ENCODE measurements around the gene ORM1. TPM values are rescaled to one million over a fixed set of nuclear protein-coding genes. Genes with fewer than 3 reads are reported as not detected.

The ORM1 gene
- total RNA-seq, 4 donors from 2014 or later: 59.2 TPM; not detected in 3

GRCh38 chr9:114371343-114371944 is 48.5 kb downstream of the ORM1 start:
- Histone ChIP-seq H3K36me3 (peaks cover 30% of the 10 kb centered on the region), H3K4me1 (peaks cover 24% of the 10 kb centered on the region), H3K9me3 (no peaks in the 10 kb centered on the region), H3K27me3 (no peaks in the 10 kb centered on the region), H3K27ac (no peak overlapping the region), H3K4me3 (no peak overlapping the region)
- DNase-seq (ENCODE audit: low spot score in 2 of 2): no peak
- TF ChIP-seq EP300 (IDR thresholded peaks at IDR 0.05) (no peak), CTCF (IDR thresholded peaks at IDR 0.05) (no peak), POLR2AphosphoS5 (IDR thresholded peaks at IDR 0.05) (no peak), POLR2A (IDR thresholded peaks at IDR 0.05) (no peak)
- 0% methylated on average over 1 of the region's 7 CpGs for WGBS

- peaks cover 24% of the 10 kb centered on the region for H3K4me1 ChIP-seq
- 31% methylated on average over 12 of the region's 14 CpGs for WGBS
- H3K27ac ChIP-seq: peak overlapping the region; percentile 63
- DNase-seq (ENCODE audit: low spot score in 2 of 2): no peak
- no peak overlapping the region for H3K4me3 ChIP-seq
- no peaks in the 10 kb centered on the region for H3K9me3 ChIP-seq
- peaks cover 36% of the 10 kb centered on the region for H3K36me3 ChIP-seq
- TF ChIP-seq POLR2AphosphoS5 (IDR thresholded peaks at IDR 0.05) (no peak), POLR2A (IDR thresholded peaks at IDR 0.05) (no peak), CTCF (IDR thresholded peaks at IDR 0.05) (no peak), EP300 (IDR thresholded peaks at IDR 0.05) (no peak)
- H3K27me3 ChIP-seq: no peaks in the 10 kb centered on the region
These were observed 49.3 kb downstream of the ORM1 start for GRCh38 chr9:114371973-114372917.

- no peak for TF ChIP-seq POLR2AphosphoS5 (IDR thresholded peaks at IDR 0.05)
- TF ChIP-seq POLR2A (IDR thresholded peaks at IDR 0.05): no peak
- no peak for TF ChIP-seq CTCF (IDR thresholded peaks at IDR 0.05)
- no peak for TF ChIP-seq EP300 (IDR thresholded peaks at IDR 0.05)
- H3K27me3 ChIP-seq: no peaks in the 10 kb centered on the region
- H3K36me3 ChIP-seq: peaks cover 33% of the 10 kb centered on the region
- no peaks in the 10 kb centered on the region for H3K9me3 ChIP-seq
- peak overlapping the region; percentile 63 for H3K27ac ChIP-seq
- WGBS: 72% methylated on average over 7 of the region's 9 CpGs
- H3K4me3 ChIP-seq: no peak overlapping the region
- DNase-seq (ENCODE audit: low spot score in 2 of 2): no peak
- peaks cover 24% of the 10 kb centered on the region for H3K4me1 ChIP-seq
These were observed 50.1 kb downstream of the ORM1 start for GRCh38 chr9:114372921-114373448.

GRCh38 chr9:114373960-114374730 is 51.2 kb downstream of the ORM1 start:
- no peaks in the 10 kb centered on the region for H3K9me3 ChIP-seq
- no peaks in the 10 kb centered on the region for H3K27me3 ChIP-seq
- DNase-seq (ENCODE audit: low spot score in 2 of 2): no peak
- WGBS: 92% methylated on average over 13 of the region's 16 CpGs
- peaks cover 24% of the 10 kb centered on the region for H3K4me1 ChIP-seq
- TF ChIP-seq CTCF (IDR thresholded peaks at IDR 0.05): no peak
- TF ChIP-seq POLR2AphosphoS5 (IDR thresholded peaks at IDR 0.05): no peak
- H3K27ac ChIP-seq: no peak overlapping the region
- no peak overlapping the region for H3K4me3 ChIP-seq
- H3K36me3 ChIP-seq: peaks cover 29% of the 10 kb centered on the region
